H1 (cell line): Measurements from ENCODE around the gene LRRC15. TPM values are rescaled to one million over a fixed set of nuclear protein-coding genes. Genes with fewer than 3 reads are reported as not detected.

ENCODE experiments used
- BACH1 ChIP-seq: IDR thresholded peaks from 2 replicates; pipeline ENCODE4 v1.6.1; 2012; ENCODE audit warnings: low read length, improper control_type of control experiment
- EP300 ChIP-seq, 2 experiments: IDR thresholded peaks; 1 replicate in 1 of 2; 2 replicates in 1 of 2; pipeline ENCODE4 v1.6.1; 2011 to 2012; ENCODE audit warnings: low read depth in 2 of 2, low read length in 2 of 2, mild to moderate bottlenecking in 2 of 2, borderline replicate concordance in 1 of 2, inconsistent platforms in 1 of 2, moderate library complexity in 1 of 2
- NRF1 ChIP-seq: IDR thresholded peaks from 2 replicates; pipeline ENCODE4 v1.6.1; 2011; ENCODE audit warnings: mild to moderate bottlenecking, low read depth, low read length, improper control_type of control experiment
- RAD21 ChIP-seq, 2 experiments: IDR thresholded peaks in 1 of 2; conservative IDR thresholded peaks in 1 of 2; 2 replicates each; pipeline ENCODE4 v1.6.1; 2011; ENCODE audit warnings: low read depth in 2 of 2, low read length in 2 of 2, improper control_type of control experiment in 1 of 2, inconsistent platforms in 1 of 2, mild to moderate bottlenecking in 1 of 2, moderate library complexity in 1 of 2
- TBP ChIP-seq: IDR thresholded peaks from 2 replicates; pipeline ENCODE4 v1.6.1; 2011; ENCODE audit warnings: low read depth, low read length, improper control_type of control experiment
- TCF12 ChIP-seq: IDR thresholded peaks from 2 replicates; pipeline ENCODE4 v1.6.1; 2011; ENCODE audit warnings: low read depth, mild to moderate bottlenecking, low read length
- ZNF274 ChIP-seq: IDR thresholded peaks from 2 replicates; pipeline ENCODE4 v1.7.0; 2012; ENCODE audit warnings: low read length, borderline replicate concordance; ENCODE audit errors: extremely low read depth
- polyA plus RNA-seq, 7 experiments: library from polyadenylated mRNA; depleted of rRNA in 3 of 7; stranded (reverse) in 5 of 7; unstranded in 2 of 7; fragments of >200 nt in 5 of 7; fragments of 200-250 nt in 2 of 7; gene quantifications; 1 replicate in 5 of 7; 2 replicates in 1 of 7; 4 replicates in 1 of 7; pipeline versions ENCODE4 v1.2.1 to v1.2.3, GENCODE V29; 2011 to 2013; ENCODE audit warnings: missing spikeins in 2 of 7, mixed read lengths in 2 of 7
- total RNA-seq: library from RNA; stranded (reverse); fragmentation: NEBNext Ultra II Directional; extraction: Animal tissue kit (Norgen Biotek cat#: 25700); gene quantifications from 2 replicates; pipeline ENCODE4 v1.2.1, GENCODE V29; 2021

LRRC15 gene
- total and polyA plus RNA-seq, 2 of the 8 experiments (the other 6 are each of a cell fraction or from before 2014, with no cell fraction given): 0.15 to 0.37 TPM

DNA sequence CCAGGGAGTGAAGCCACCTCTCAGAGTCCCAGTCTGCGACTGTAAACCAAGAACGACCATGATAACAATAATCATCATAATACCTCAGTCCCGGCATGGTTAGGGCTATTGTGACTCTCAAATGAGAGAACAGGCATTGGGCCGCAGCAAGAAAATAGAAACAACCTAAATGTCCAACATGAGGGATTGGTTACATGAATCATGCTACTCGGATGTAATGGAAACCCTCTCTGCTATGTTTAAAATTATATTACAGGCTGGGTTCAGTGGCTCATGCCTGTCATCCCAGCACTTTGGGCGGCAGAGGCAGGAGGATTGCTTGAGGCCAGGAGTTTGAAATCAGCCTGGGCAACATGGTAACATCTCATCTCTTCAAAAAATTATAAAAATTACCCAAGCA is 21.2 kb downstream of the LRRC15 start (continued):
- TF ChIP-seq TBP (no peak), EP300 (IDR thresholded peaks at IDR 0.05; ENCODE audit: borderline replicate concordance in 1 of 2, low read depth in 2 of 2, low read length in 2 of 2) (no peak), BACH1 (no peak), NRF1 (no peak), ZNF274 (no peak), RAD21 (IDR thresholded peaks at IDR 0.05 in 1 of 2, conservative IDR thresholded peaks at IDR 0.05 in 1 of 2; ENCODE audit: low read depth in 2 of 2, low read length in 2 of 2) (no peak), TCF12 (no peak)
